ENCODE data around the gene TMEM53.
"Not testable (repeated sequence)": the region's sequence is repeated elsewhere in the genome, so short reads cannot be mapped to it uniquely, and the experiment has no call there.

The TMEM53 gene

GRCh38 chr1:44670751-44671640, 3.3 kb downstream of the TMEM53 start:
- no peaks in the 10 kb centered on the region for H3K9me3 ChIP-seq (ENCODE audit: control insufficient read depth, low read length)

GRCh38 chr1:44666719-44667118, 7.6 kb downstream of the TMEM53 start:
- H3K36me3 ChIP-seq (ENCODE audit: control insufficient read depth, insufficient read depth, low read length, severe bottlenecking); H3K9me3 ChIP-seq (ENCODE audit: control insufficient read depth, low read length); H3K9ac ChIP-seq (ENCODE audit: low read length); H3K4me3 ChIP-seq (ENCODE audit: low read length); H3K27me3 ChIP-seq (replicated peaks; ENCODE audit: control insufficient read depth, insufficient read depth, low read length); H3K4me1 ChIP-seq (ENCODE audit: control insufficient read depth, insufficient read depth, low read length): not testable (repeated sequence)
- peak; percentile 9 for DNase-seq (ENCODE audit: low read depth)

More at GRCh38 chr1:44670751-44671640, 3.3 kb downstream of the TMEM53 start:
- H3K27me3 ChIP-seq (replicated peaks; ENCODE audit: control insufficient read depth, insufficient read depth, low read length), result no peaks in the 10 kb centered on the region
- H3K9ac ChIP-seq (ENCODE audit: low read length), result no peak overlapping the region
- H3K36me3 ChIP-seq (ENCODE audit: control insufficient read depth, insufficient read depth, low read length, severe bottlenecking), result no peaks in the 10 kb centered on the region
- DNase-seq (ENCODE audit: low read depth), result no peak
- peaks cover 31% of the 10 kb centered on the region for H3K4me1 ChIP-seq (ENCODE audit: control insufficient read depth, insufficient read depth, low read length)
- no peak overlapping the region for H3K4me3 ChIP-seq (ENCODE audit: low read length)

GRCh38 chr1:44664730-44665370, 9.4 kb downstream of the TMEM53 start:
- H3K4me1 ChIP-seq (ENCODE audit: control insufficient read depth, insufficient read depth, low read length), result peaks cover 8% of the 10 kb centered on the region
- DNase-seq (ENCODE audit: low read depth), result no peak
- H3K36me3 ChIP-seq (ENCODE audit: control insufficient read depth, insufficient read depth, low read length, severe bottlenecking), result no peaks in the 10 kb centered on the region
- no peak overlapping the region for H3K9ac ChIP-seq (ENCODE audit: low read length)
- no peaks in the 10 kb centered on the region for H3K27me3 ChIP-seq (replicated peaks; ENCODE audit: control insufficient read depth, insufficient read depth, low read length)
- no peaks in the 10 kb centered on the region for H3K9me3 ChIP-seq (ENCODE audit: control insufficient read depth, low read length)
- H3K4me3 ChIP-seq (ENCODE audit: low read length), result no peak overlapping the region

- Histone ChIP-seq H3K9me3 (ENCODE audit: control insufficient read depth, low read length) (no peaks in the 10 kb centered on the region), H3K4me1 (ENCODE audit: control insufficient read depth, insufficient read depth, low read length) (peaks cover 8% of the 10 kb centered on the region), H3K9ac (ENCODE audit: low read length) (no peak overlapping the region), H3K27me3 (replicated peaks; ENCODE audit: control insufficient read depth, insufficient read depth, low read length) (no peaks in the 10 kb centered on the region), H3K4me3 (ENCODE audit: low read length) (no peak overlapping the region), H3K36me3 (ENCODE audit: control insufficient read depth, insufficient read depth, low read length, severe bottlenecking) (peaks cover 13% of the 10 kb centered on the region)
- DNase-seq (ENCODE audit: low read depth), result no peak
Measured at GRCh38 chr1:44663417-44663816, 10.9 kb downstream of the TMEM53 start.

DNA sequence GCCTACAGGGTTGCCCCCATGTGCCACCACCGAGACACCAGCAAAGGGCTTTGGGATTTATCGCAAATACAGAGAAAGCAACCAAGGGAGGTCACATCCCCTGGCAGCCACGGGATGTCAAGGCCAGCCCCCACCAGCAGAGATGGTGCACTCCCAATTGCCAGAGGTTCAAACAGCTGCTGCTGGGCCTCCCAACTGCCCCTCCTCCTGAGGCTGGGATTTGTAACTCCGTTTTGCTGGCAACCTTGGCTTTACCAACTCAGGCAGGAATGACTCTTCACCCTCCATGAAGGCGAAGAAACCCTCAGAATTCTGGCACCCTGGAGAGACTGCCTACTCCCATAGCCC, 11.6 kb downstream of the TMEM53 start:
- no peak for DNase-seq (ENCODE audit: low read depth)
- Histone ChIP-seq H3K9me3 (ENCODE audit: control insufficient read depth, low read length) (no peaks in the 10 kb centered on the region), H3K4me3 (ENCODE audit: low read length) (no peak overlapping the region), H3K36me3 (ENCODE audit: control insufficient read depth, insufficient read depth, low read length, severe bottlenecking) (peaks cover 18% of the 10 kb centered on the region), H3K4me1 (ENCODE audit: control insufficient read depth, insufficient read depth, low read length) (peaks cover 4% of the 10 kb centered on the region), H3K9ac (ENCODE audit: low read length) (no peak overlapping the region), H3K27me3 (replicated peaks; ENCODE audit: control insufficient read depth, insufficient read depth, low read length) (no peaks in the 10 kb centered on the region)

GRCh38 chr1:44661781-44662682, 12.2 kb downstream of the TMEM53 start:
- H3K9ac ChIP-seq (ENCODE audit: low read length), result no peak overlapping the region
- peaks cover 3% of the 10 kb centered on the region for H3K4me1 ChIP-seq (ENCODE audit: control insufficient read depth, insufficient read depth, low read length)
- no peaks in the 10 kb centered on the region for H3K9me3 ChIP-seq (ENCODE audit: control insufficient read depth, low read length)
- H3K4me3 ChIP-seq (ENCODE audit: low read length), result no peak overlapping the region
- H3K36me3 ChIP-seq (ENCODE audit: control insufficient read depth, insufficient read depth, low read length, severe bottlenecking), result peaks cover 18% of the 10 kb centered on the region
- DNase-seq (ENCODE audit: low read depth), result no peak
- no peaks in the 10 kb centered on the region for H3K27me3 ChIP-seq (replicated peaks; ENCODE audit: control insufficient read depth, insufficient read depth, low read length)

DNA sequence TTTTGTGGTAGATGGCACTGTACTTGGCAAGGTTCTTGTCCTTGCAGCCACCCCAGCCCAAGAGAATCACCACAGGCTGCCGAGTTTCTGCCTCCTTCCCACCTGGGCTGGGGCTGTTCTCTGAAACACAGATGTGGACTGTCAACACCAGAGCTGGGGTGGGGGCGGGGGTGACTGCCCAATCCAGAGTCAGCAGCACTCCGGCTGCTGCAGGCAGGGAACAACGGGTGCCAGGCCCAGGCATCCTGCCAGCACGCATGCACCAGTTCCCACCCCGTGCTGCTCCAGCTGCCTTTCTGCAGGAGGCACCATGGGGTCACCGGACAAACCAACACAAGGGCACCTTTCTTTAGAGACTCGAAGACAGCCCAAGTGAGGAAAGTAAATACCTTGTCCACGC, 14.1 kb downstream of the TMEM53 start:
- Histone ChIP-seq H3K4me1 (ENCODE audit: control insufficient read depth, insufficient read depth, low read length) (no peaks in the 10 kb centered on the region), H3K9me3 (ENCODE audit: control insufficient read depth, low read length) (no peaks in the 10 kb centered on the region), H3K36me3 (ENCODE audit: control insufficient read depth, insufficient read depth, low read length, severe bottlenecking) (peaks cover 20% of the 10 kb centered on the region), H3K27me3 (replicated peaks; ENCODE audit: control insufficient read depth, insufficient read depth, low read length) (no peaks in the 10 kb centered on the region), H3K9ac (ENCODE audit: low read length) (no peak overlapping the region), H3K4me3 (ENCODE audit: low read length) (no peak overlapping the region)
- DNase-seq (ENCODE audit: low read depth), result no peak

- Histone ChIP-seq H3K4me3 (ENCODE audit: low read length) (no peak overlapping the region), H3K4me1 (ENCODE audit: control insufficient read depth, insufficient read depth, low read length) (peaks cover 2% of the 10 kb centered on the region), H3K36me3 (ENCODE audit: control insufficient read depth, insufficient read depth, low read length, severe bottlenecking) (peaks cover 26% of the 10 kb centered on the region), H3K9ac (ENCODE audit: low read length) (no peak overlapping the region), H3K9me3 (ENCODE audit: control insufficient read depth, low read length) (no peaks in the 10 kb centered on the region), H3K27me3 (replicated peaks; ENCODE audit: control insufficient read depth, insufficient read depth, low read length) (no peaks in the 10 kb centered on the region)
- no peak for DNase-seq (ENCODE audit: low read depth)
Measured at GRCh38 chr1:44659566-44659965, 14.7 kb downstream of the TMEM53 start.

DNA sequence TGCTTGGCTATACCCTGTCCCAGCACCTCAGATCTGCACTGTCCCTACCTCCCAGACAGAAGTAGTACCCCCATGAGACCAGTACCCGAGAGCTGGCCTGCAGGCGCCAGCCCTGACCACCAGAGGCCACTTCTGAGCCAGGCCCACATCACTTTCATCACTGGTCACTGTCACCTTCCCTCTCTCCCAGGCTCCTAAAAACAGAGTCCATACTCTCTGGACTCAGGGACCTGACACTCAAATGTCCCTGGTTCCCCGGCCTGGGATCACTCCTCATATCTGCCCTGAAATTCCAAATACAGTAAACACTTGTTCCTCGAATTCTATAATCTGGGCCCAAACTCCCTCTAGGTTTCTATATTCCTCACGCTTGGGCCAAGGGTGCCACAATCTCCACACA, 18.7 kb downstream of the TMEM53 start:
- Histone ChIP-seq H3K4me3 (ENCODE audit: low read length) (no peak overlapping the region), H3K36me3 (ENCODE audit: control insufficient read depth, insufficient read depth, low read length, severe bottlenecking) (peaks cover 44% of the 10 kb centered on the region), H3K27me3 (replicated peaks; ENCODE audit: control insufficient read depth, insufficient read depth, low read length) (no peaks in the 10 kb centered on the region), H3K4me1 (ENCODE audit: control insufficient read depth, insufficient read depth, low read length) (peaks cover 8% of the 10 kb centered on the region), H3K9me3 (ENCODE audit: control insufficient read depth, low read length) (no peaks in the 10 kb centered on the region), H3K9ac (ENCODE audit: low read length) (no peak overlapping the region)
- peak; percentile 58 for DNase-seq (ENCODE audit: low read depth)

GRCh38 chr1:44654621-44655187, 19.6 kb downstream of the TMEM53 start:
- H3K4me3 ChIP-seq (ENCODE audit: low read length), result no peak overlapping the region
- H3K9ac ChIP-seq (ENCODE audit: low read length), result no peak overlapping the region
- peaks cover 8% of the 10 kb centered on the region for H3K4me1 ChIP-seq (ENCODE audit: control insufficient read depth, insufficient read depth, low read length)
- no peaks in the 10 kb centered on the region for H3K27me3 ChIP-seq (replicated peaks; ENCODE audit: control insufficient read depth, insufficient read depth, low read length)
- H3K9me3 ChIP-seq (ENCODE audit: control insufficient read depth, low read length), result no peaks in the 10 kb centered on the region
- no peak for DNase-seq (ENCODE audit: low read depth)
- peaks cover 53% of the 10 kb centered on the region for H3K36me3 ChIP-seq (ENCODE audit: control insufficient read depth, insufficient read depth, low read length, severe bottlenecking)
